GM12872 (cell line): Measurements from ENCODE around the gene HAND1.

Experiments
- TF ChIP-seq, protein P1 (sequence below): IDR thresholded peaks from 3 replicates; pipeline ENCODE4 v1.5.1; 2011; ENCODE audit warnings: low read depth, mild to moderate bottlenecking, low read length, moderate library complexity; ENCODE audit not compliant: insufficient read depth

Gene HAND1

DNA sequence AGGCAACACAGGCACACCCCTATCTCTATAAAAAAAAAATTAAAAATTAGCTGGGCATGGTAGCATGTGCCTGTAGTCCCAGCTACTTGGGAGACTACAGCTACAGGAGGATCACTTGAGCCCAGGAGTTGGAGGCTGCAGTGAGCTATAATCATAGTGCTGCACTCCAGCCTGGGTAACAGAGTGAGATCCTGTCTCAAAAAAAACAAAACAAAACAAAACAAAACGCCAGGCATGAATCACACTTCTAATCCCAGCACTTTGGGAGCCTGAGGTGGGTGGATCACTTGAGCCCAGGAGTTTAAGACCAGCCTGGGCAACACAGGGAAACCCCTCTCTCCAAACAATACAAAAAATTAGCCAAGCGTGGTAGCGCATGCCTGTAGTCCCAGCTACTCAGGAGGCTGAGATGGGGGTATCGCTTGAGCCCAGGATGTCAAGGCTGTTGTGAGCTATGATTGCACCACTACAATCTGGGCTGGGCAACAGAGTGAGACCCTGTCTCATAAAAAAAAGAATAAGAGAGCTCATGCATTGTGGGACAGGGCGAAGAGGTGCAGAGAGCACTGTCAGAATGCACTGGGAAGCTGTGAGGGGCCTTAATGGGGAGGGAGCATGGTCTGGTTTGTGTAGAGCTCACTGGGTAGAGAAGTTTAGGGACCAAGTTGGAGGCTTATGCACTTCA lies 40.6 kb downstream of the HAND1 start:
- TF ChIP-seq, protein P1, sequence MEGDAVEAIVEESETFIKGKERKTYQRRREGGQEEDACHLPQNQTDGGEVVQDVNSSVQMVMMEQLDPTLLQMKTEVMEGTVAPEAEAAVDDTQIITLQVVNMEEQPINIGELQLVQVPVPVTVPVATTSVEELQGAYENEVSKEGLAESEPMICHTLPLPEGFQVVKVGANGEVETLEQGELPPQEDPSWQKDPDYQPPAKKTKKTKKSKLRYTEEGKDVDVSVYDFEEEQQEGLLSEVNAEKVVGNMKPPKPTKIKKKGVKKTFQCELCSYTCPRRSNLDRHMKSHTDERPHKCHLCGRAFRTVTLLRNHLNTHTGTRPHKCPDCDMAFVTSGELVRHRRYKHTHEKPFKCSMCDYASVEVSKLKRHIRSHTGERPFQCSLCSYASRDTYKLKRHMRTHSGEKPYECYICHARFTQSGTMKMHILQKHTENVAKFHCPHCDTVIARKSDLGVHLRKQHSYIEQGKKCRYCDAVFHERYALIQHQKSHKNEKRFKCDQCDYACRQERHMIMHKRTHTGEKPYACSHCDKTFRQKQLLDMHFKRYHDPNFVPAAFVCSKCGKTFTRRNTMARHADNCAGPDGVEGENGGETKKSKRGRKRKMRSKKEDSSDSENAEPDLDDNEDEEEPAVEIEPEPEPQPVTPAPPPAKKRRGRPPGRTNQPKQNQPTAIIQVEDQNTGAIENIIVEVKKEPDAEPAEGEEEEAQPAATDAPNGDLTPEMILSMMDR = no peak

GRCh38 chr5:154435226-154435625 lies 42.8 kb downstream of the HAND1 start:
- TF ChIP-seq, protein P1 = no peak

DNA sequence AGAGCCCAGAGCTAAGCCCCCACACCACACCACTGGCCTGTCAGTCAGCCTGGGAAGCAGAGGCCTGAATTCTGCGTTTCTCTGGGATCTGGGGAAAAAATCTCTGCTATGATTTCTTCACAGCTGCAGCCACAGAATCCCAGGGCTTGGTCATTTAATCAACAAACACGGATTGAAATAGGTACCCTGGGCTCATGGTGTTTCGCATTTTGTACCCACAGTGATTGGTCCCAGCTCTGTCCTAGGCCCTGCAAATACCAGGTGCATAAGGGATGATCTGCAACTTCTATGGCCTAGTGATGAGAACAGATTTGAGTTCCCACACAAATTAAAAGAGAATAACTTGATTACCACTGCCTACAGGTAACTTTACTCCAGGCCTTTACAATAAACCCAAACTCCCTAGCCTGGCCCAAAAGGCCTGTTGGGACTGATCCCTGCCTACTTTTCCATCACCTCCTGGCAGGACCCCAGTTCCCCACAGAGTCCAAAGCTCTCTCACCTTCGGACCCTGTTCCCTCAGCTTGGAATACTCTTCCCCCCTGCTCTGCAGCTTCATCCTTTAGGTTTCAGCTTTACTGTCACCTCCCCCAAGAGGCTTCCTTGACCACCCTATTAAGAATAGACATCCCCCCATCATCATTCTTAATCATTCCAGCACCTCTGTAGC lies 46.9 kb downstream of the HAND1 start:
- TF ChIP-seq, protein P1 = no peak

GRCh38 chr5:154430466-154430865 lies 47.6 kb downstream of the HAND1 start:
- TF ChIP-seq, protein P1 = no peak

GRCh38 chr5:154429341-154429740 lies 48.7 kb downstream of the HAND1 start:
- TF ChIP-seq, protein P1 = no peak

GRCh38 chr5:154428208-154428607 lies 49.8 kb downstream of the HAND1 start:
- TF ChIP-seq, protein P1 = no peak
